GM23248 (cell line): ENCODE results near the gene POMT2. TPM values are rescaled to one million over a fixed set of nuclear protein-coding genes. Genes with fewer than 3 reads are reported as not detected.

Experiments
- DNase-seq: peaks from one replicate; pipeline ENCODE4 v3.0.0-alpha.2; 2015
- H2AFZ ChIP-seq: fragments of 200-600 bp; sonication (generic); 2 replicates; pipeline ENCODE4 v1.6.1; 2016; ENCODE audit warnings: antibody characterized with exemption
- H3F3A ChIP-seq: fragments of 200-600 bp; sonication (generic); 2 replicates; pipeline ENCODE4 v1.6.1; 2016; ENCODE audit warnings: mild to moderate bottlenecking, antibody characterized with exemption, mixed run types; ENCODE audit not compliant: insufficient read depth
- H3K27ac ChIP-seq: fragments of 200-600 bp; sonication (generic); 2 replicates; pipeline ENCODE4 v1.5.1; 2016; ENCODE audit warnings: mild to moderate bottlenecking
- H3K27me3 ChIP-seq: fragments of 200-600 bp; sonication (generic); replicated peaks from 2 replicates; pipeline ENCODE4 v1.6.1; 2016; ENCODE audit warnings: mild to moderate bottlenecking; ENCODE audit not compliant: insufficient read depth
- H3K36me3 ChIP-seq: fragments of 200-600 bp; sonication (generic); 2 replicates; pipeline ENCODE4 v1.6.1; 2016; ENCODE audit warnings: low read depth, mild to moderate bottlenecking
- H3K4me1 ChIP-seq: fragments of 200-600 bp; sonication (generic); 2 replicates; pipeline ENCODE4 v1.6.1; 2016; ENCODE audit warnings: mild to moderate bottlenecking; ENCODE audit not compliant: insufficient read depth
- H3K4me2 ChIP-seq: fragments of 200-600 bp; sonication (generic); one replicate; pipeline ENCODE4 v1.6.1; 2016; ENCODE audit warnings: mild to moderate bottlenecking; ENCODE audit not compliant: unreplicated experiment
- H3K4me3 ChIP-seq: fragments of 200-600 bp; sonication (generic); 2 replicates; pipeline ENCODE4 v1.5.1; 2016; ENCODE audit warnings: mild to moderate bottlenecking
- H3K79me2 ChIP-seq: fragments of 200-600 bp; sonication (generic); 2 replicates; pipeline ENCODE4 v1.6.1; 2016; ENCODE audit warnings: mild to moderate bottlenecking; ENCODE audit not compliant: insufficient read depth
- H3K9ac ChIP-seq: fragments of 200-600 bp; sonication (generic); 2 replicates; pipeline ENCODE4 v1.6.1; 2016; ENCODE audit warnings: mild to moderate bottlenecking
- H3K9me2 ChIP-seq: fragments of 200-600 bp; sonication (generic); 2 replicates; pipeline ENCODE4 v1.6.1; 2016; ENCODE audit warnings: mixed run types, mild to moderate bottlenecking, moderate library complexity; ENCODE audit not compliant: insufficient read depth
- H3K9me3 ChIP-seq: fragments of 200-600 bp; sonication (generic); one replicate; pipeline ENCODE4 v1.6.1; 2017; ENCODE audit warnings: low read depth
- H4K20me1 ChIP-seq: fragments of 200-600 bp; sonication (generic); 2 replicates; pipeline ENCODE4 v1.6.0; 2016; ENCODE audit not compliant: insufficient read depth
- EZH2 ChIP-seq: fragments of 200-600 bp; sonication (generic); IDR thresholded peaks from 2 replicates; pipeline ENCODE4 v1.6.1; 2018; ENCODE audit warnings: antibody characterized with exemption, mild to moderate bottlenecking; ENCODE audit not compliant: insufficient read depth, poor library complexity, severe bottlenecking
- EZH2phosphoT487 ChIP-seq: fragments of 200-600 bp; sonication (generic); IDR thresholded peaks from 2 replicates; pipeline ENCODE4 v1.6.1; 2018; ENCODE audit warnings: antibody characterized with exemption, moderate library complexity, mild to moderate bottlenecking, low read depth; ENCODE audit not compliant: insufficient read depth
- WGBS, 2 experiments: methylation state at CpG; one replicate each; pipeline ENCODE4 v1.1.6; 2015 to 2017; ENCODE audit warnings: low lambda C conversion rate in 2 of 2, low coverage in 1 of 2; ENCODE audit errors: missing lambda C conversion rate in 2 of 2; 5-methylcytosine and 5-hydroxymethylcytosine counted together
- in situ Hi-C: fragments of 300-500 bp; cut with MboI; formaldehyde crosslinking; loops from 2 replicates; pipeline ENCODE4 v1.15.0; 2020
- polyA plus RNA-seq: library from polyadenylated mRNA; unstranded; fragments of >200 nt; fragmentation: Nextera tagmentation; extraction: Ambion mirVana; gene quantifications from 2 replicates; pipeline ENCODE4 v1.2.1, GENCODE V29; 2016
- total RNA-seq: library from RNA; depleted of rRNA; stranded (reverse); fragments of >200 nt; shearing (Covaris generic); gene quantifications from 2 replicates; pipeline ENCODE4 v1.2.3, GENCODE V29; 2014

Gene POMT2
- total and polyA plus RNA-seq, 2 experiments from 2014 or later = 20.7 to 28.3 TPM

GRCh38 chr14:77335576-77335975 lies 14.9 kb upstream of the POMT2 start:
- Histone ChIP-seq H3F3A (no peaks in the 10 kb centered on the region), H3K27ac (no peak overlapping the region), H3K9me3 (no peaks in the 10 kb centered on the region), H2AFZ (no peak overlapping the region), H4K20me1 (no peaks in the 10 kb centered on the region), H3K4me1 (peaks cover 11% of the 10 kb centered on the region), H3K4me3 (no peak overlapping the region), H3K27me3 (no peaks in the 10 kb centered on the region), H3K9me2 (no peaks in the 10 kb centered on the region), H3K9ac (no peak overlapping the region), H3K4me2 (no peak overlapping the region), H3K79me2 (no peaks in the 10 kb centered on the region), H3K36me3 (no peaks in the 10 kb centered on the region)
- 82 to 86% methylated on average over 3 of the region's 3 CpGs for WGBS, 2 experiments
- in situ Hi-C loops = no loop called here
- no peak for DNase-seq
- TF ChIP-seq EZH2phosphoT487 (no peak), EZH2 (no peak)

- Histone ChIP-seq H3K9me3 (no peaks in the 10 kb centered on the region), H3K9me2 (no peaks in the 10 kb centered on the region), H4K20me1 (no peaks in the 10 kb centered on the region), H3K36me3 (no peaks in the 10 kb centered on the region), H3K27ac (no peak overlapping the region), H3K4me2 (no peak overlapping the region), H3F3A (no peaks in the 10 kb centered on the region), H3K79me2 (no peaks in the 10 kb centered on the region), H3K4me3 (no peak overlapping the region), H2AFZ (no peak overlapping the region), H3K9ac (no peak overlapping the region), H3K4me1 (no peaks in the 10 kb centered on the region), H3K27me3 (no peaks in the 10 kb centered on the region)
- TF ChIP-seq EZH2phosphoT487 = no peak
- no peak for TF ChIP-seq EZH2
- 85 to 89% methylated on average over 6 to 7 of the region's 7 CpGs for WGBS, 2 experiments
- no peak for DNase-seq
- in situ Hi-C loops = no loop called here
Measured at GRCh38 chr14:77329872-77330271, 9.2 kb upstream of the POMT2 start.

- Histone ChIP-seq H3K36me3 (no peaks in the 10 kb centered on the region), H3K79me2 (peaks cover 8% of the 10 kb centered on the region; the same call in 1 of the 2 replicates), H3K9me3 (no peaks in the 10 kb centered on the region), H4K20me1 (no peaks in the 10 kb centered on the region), H2AFZ (no peak overlapping the region), H3K27me3 (no peaks in the 10 kb centered on the region), H3K27ac (no peak overlapping the region), H3F3A (peaks cover 2% of the 10 kb centered on the region; the same call in 1 of the 2 replicates), H3K4me3 (no peak overlapping the region), H3K9me2 (no peaks in the 10 kb centered on the region), H3K4me2 (no peak overlapping the region), H3K4me1 (peaks cover 2% of the 10 kb centered on the region; the same call in 1 of the 2 replicates), H3K9ac (no peak overlapping the region)
- in situ Hi-C loops = no loop called here
- no peak for DNase-seq
- WGBS, 2 experiments = 90 to 100% methylated on average over 1 of the region's 1 CpG
- TF ChIP-seq EZH2phosphoT487 (no peak), EZH2 (no peak)
Measured at GRCh38 chr14:77327111-77327510, 6.4 kb upstream of the POMT2 start.

- 83 to 86% methylated on average over 3 of the region's 3 CpGs for WGBS, 2 experiments
- H3K4me3 ChIP-seq = no peak overlapping the region
- H2AFZ ChIP-seq = no peak overlapping the region
- no peaks in the 10 kb centered on the region for H4K20me1 ChIP-seq
- in situ Hi-C loops = no loop called here
- TF ChIP-seq EZH2 (no peak), EZH2phosphoT487 (no peak)
- peaks cover 5% of the 10 kb centered on the region; the same call in 1 of the 2 replicates for H3F3A ChIP-seq
- H3K79me2 ChIP-seq = peaks cover 8% of the 10 kb centered on the region; the same call in 1 of the 2 replicates
- H3K27ac ChIP-seq = no peak overlapping the region
- no peak overlapping the region for H3K4me2 ChIP-seq
- DNase-seq = no peak
- H3K9me3 ChIP-seq = no peaks in the 10 kb centered on the region
- no peaks in the 10 kb centered on the region for H3K9me2 ChIP-seq
- H3K27me3 ChIP-seq = no peaks in the 10 kb centered on the region
- no peaks in the 10 kb centered on the region for H3K36me3 ChIP-seq
- no peak overlapping the region for H3K9ac ChIP-seq
- H3K4me1 ChIP-seq = peaks cover 4% of the 10 kb centered on the region; the same call in 1 of the 2 replicates
Measured at GRCh38 chr14:77325746-77326094, 5.0 kb upstream of the POMT2 start.
